Stimulated activated effector memory CD8-positive, alpha-beta T cell treated with anti-CD3 and anti-CD28 coated beads, Interleukin-12 subunit alpha, Interleukin-12 subunit beta, amount 100 ng/mL, for 72 hours (primary cell): ENCODE measurements around the gene UBASH3A.

Experiments used
- ATAC-seq: fragments of 150-1000 bp; cut with Tn5 transposase; 2 replicates; pipeline ENCODE4 v1.10.0; 2021
- DNase-seq, 2 donors: peaks; one replicate each; pipeline ENCODE4 v3.0.0; 2021 to 2022; ENCODE audit warnings: low spot score in 2 of 2
- H3K27ac Mint-ChIP-seq: one replicate; pipeline ENCODE4 v1.8.0; 2022; ENCODE audit warnings: mild to moderate bottlenecking, mixed read lengths
- H3K36me3 Mint-ChIP-seq: one replicate; pipeline ENCODE4 v1.8.0; 2022; ENCODE audit warnings: mild to moderate bottlenecking, mixed read lengths
- H3K4me1 Mint-ChIP-seq: one replicate; pipeline ENCODE4 v1.8.0; 2022; ENCODE audit warnings: mixed read lengths
- H3K4me3 Mint-ChIP-seq: one replicate; pipeline ENCODE4 v1.8.0; 2022; ENCODE audit warnings: mild to moderate bottlenecking, mixed read lengths
- H3K9me3 Mint-ChIP-seq: one replicate; pipeline ENCODE4 v1.8.0; 2022; ENCODE audit warnings: mixed read lengths

UBASH3A gene

GRCh38 chr21:42447732-42448131 lies 44.0 kb downstream of the UBASH3A start:
- peaks cover 47% of the 10 kb centered on the region for H3K36me3 Mint-ChIP-seq
- no peaks in the 10 kb centered on the region for H3K9me3 Mint-ChIP-seq
- no peak for DNase-seq
- no peak for ATAC-seq
- peaks cover 56% of the 10 kb centered on the region for H3K4me1 Mint-ChIP-seq
- H3K27ac Mint-ChIP-seq = peak overlapping the region; percentile 74
- no peak overlapping the region for H3K4me3 Mint-ChIP-seq

GRCh38 chr21:42448686-42449085 lies 45.0 kb downstream of the UBASH3A start:
- no peak overlapping the region for H3K4me3 Mint-ChIP-seq
- ATAC-seq (no peak), DNase-seq (no peak)
- H3K27ac Mint-ChIP-seq = peak overlapping the region; percentile 74
- no peaks in the 10 kb centered on the region for H3K9me3 Mint-ChIP-seq
- peaks cover 37% of the 10 kb centered on the region for H3K36me3 Mint-ChIP-seq
- peaks cover 52% of the 10 kb centered on the region for H3K4me1 Mint-ChIP-seq

- Mint-ChIP-seq H3K9me3 (no peaks in the 10 kb centered on the region), H3K36me3 (peaks cover 11% of the 10 kb centered on the region), H3K4me1 (peaks cover 49% of the 10 kb centered on the region), H3K27ac (no peak overlapping the region), H3K4me3 (no peak overlapping the region)
- DNase-seq (no peak), ATAC-seq (no peak)
Measured at GRCh38 chr21:42451941-42452340, 48.2 kb downstream of the UBASH3A start.

GRCh38 chr21:42452401-42453223 lies 48.9 kb downstream of the UBASH3A start:
- Mint-ChIP-seq H3K9me3 (no peaks in the 10 kb centered on the region), H3K4me1 (peaks cover 49% of the 10 kb centered on the region), H3K36me3 (peaks cover 5% of the 10 kb centered on the region), H3K27ac (no peak overlapping the region), H3K4me3 (no peak overlapping the region)
- DNase-seq (no peak), ATAC-seq (no peak)

- H3K27ac Mint-ChIP-seq = no peak overlapping the region
- no peak for ATAC-seq
- DNase-seq = no peak
- H3K4me3 Mint-ChIP-seq = no peak overlapping the region
- peaks cover 42% of the 10 kb centered on the region for H3K4me1 Mint-ChIP-seq
- H3K9me3 Mint-ChIP-seq = no peaks in the 10 kb centered on the region
- peaks cover 5% of the 10 kb centered on the region for H3K36me3 Mint-ChIP-seq
Measured at GRCh38 chr21:42453224-42453985, 49.7 kb downstream of the UBASH3A start.

- no peaks in the 10 kb centered on the region for H3K9me3 Mint-ChIP-seq
- no peak for DNase-seq
- H3K4me3 Mint-ChIP-seq = no peak overlapping the region
- H3K27ac Mint-ChIP-seq = no peak overlapping the region
- ATAC-seq = no peak
- H3K36me3 Mint-ChIP-seq = peaks cover 5% of the 10 kb centered on the region
- H3K4me1 Mint-ChIP-seq = peaks cover 35% of the 10 kb centered on the region
Measured at GRCh38 chr21:42453986-42454570, 50.4 kb downstream of the UBASH3A start.

- H3K36me3 Mint-ChIP-seq = peaks cover 5% of the 10 kb centered on the region
- no peak overlapping the region for H3K27ac Mint-ChIP-seq
- H3K9me3 Mint-ChIP-seq = no peaks in the 10 kb centered on the region
- no peak for DNase-seq
- H3K4me3 Mint-ChIP-seq = no peak overlapping the region
- no peak for ATAC-seq
- H3K4me1 Mint-ChIP-seq = peaks cover 28% of the 10 kb centered on the region
Measured at GRCh38 chr21:42454786-42455185, 51.1 kb downstream of the UBASH3A start.

GRCh38 chr21:42455196-42455595 lies 51.5 kb downstream of the UBASH3A start:
- peaks cover 2% of the 10 kb centered on the region for H3K36me3 Mint-ChIP-seq
- H3K4me1 Mint-ChIP-seq = peaks cover 25% of the 10 kb centered on the region
- DNase-seq (no peak), ATAC-seq (no peak)
- H3K27ac Mint-ChIP-seq = no peak overlapping the region
- no peak overlapping the region for H3K4me3 Mint-ChIP-seq
- H3K9me3 Mint-ChIP-seq = no peaks in the 10 kb centered on the region

GRCh38 chr21:42455754-42456440 lies 52.2 kb downstream of the UBASH3A start:
- DNase-seq = no peak
- no peak for ATAC-seq
- H3K36me3 Mint-ChIP-seq = no peaks in the 10 kb centered on the region
- H3K4me1 Mint-ChIP-seq = peaks cover 23% of the 10 kb centered on the region
- no peaks in the 10 kb centered on the region for H3K9me3 Mint-ChIP-seq
- H3K27ac Mint-ChIP-seq = no peak overlapping the region
- H3K4me3 Mint-ChIP-seq = no peak overlapping the region

- ATAC-seq (peak; percentile 99), DNase-seq (no peak)
- no peaks in the 10 kb centered on the region for H3K9me3 Mint-ChIP-seq
- H3K4me1 Mint-ChIP-seq = peaks cover 28% of the 10 kb centered on the region
- H3K27ac Mint-ChIP-seq = no peak overlapping the region
- no peaks in the 10 kb centered on the region for H3K36me3 Mint-ChIP-seq
- H3K4me3 Mint-ChIP-seq = no peak overlapping the region
Measured at GRCh38 chr21:42456457-42456856, 52.8 kb downstream of the UBASH3A start.

- no peak overlapping the region for H3K4me3 Mint-ChIP-seq
- H3K36me3 Mint-ChIP-seq = no peaks in the 10 kb centered on the region
- H3K4me1 Mint-ChIP-seq = peaks cover 42% of the 10 kb centered on the region
- H3K27ac Mint-ChIP-seq = no peak overlapping the region
- H3K9me3 Mint-ChIP-seq = no peaks in the 10 kb centered on the region
- DNase-seq (no peak), ATAC-seq (no peak)
Measured at GRCh38 chr21:42459082-42459460, 55.4 kb downstream of the UBASH3A start.

GRCh38 chr21:42459546-42460215 lies 56.0 kb downstream of the UBASH3A start:
- Mint-ChIP-seq H3K4me3 (no peak overlapping the region), H3K9me3 (no peaks in the 10 kb centered on the region), H3K27ac (no peak overlapping the region), H3K36me3 (no peaks in the 10 kb centered on the region), H3K4me1 (peaks cover 48% of the 10 kb centered on the region)
- ATAC-seq (no peak), DNase-seq (no peak)

GRCh38 chr21:42460391-42461184 lies 56.9 kb downstream of the UBASH3A start:
- Mint-ChIP-seq H3K9me3 (no peaks in the 10 kb centered on the region), H3K36me3 (no peaks in the 10 kb centered on the region), H3K4me3 (no peak overlapping the region), H3K27ac (peak overlapping the region; percentile 23), H3K4me1 (peaks cover 54% of the 10 kb centered on the region)
- no peak for DNase-seq
- ATAC-seq = no peak

- Mint-ChIP-seq H3K36me3 (no peaks in the 10 kb centered on the region), H3K4me1 (peaks cover 53% of the 10 kb centered on the region), H3K9me3 (no peaks in the 10 kb centered on the region), H3K4me3 (no peak overlapping the region), H3K27ac (peak overlapping the region; percentile 23)
- ATAC-seq (no peak), DNase-seq (no peak)
Measured at GRCh38 chr21:42461185-42461520, 57.5 kb downstream of the UBASH3A start.
